Measurements from ENCODE around the gene SRSF10. TPM values are rescaled to one million over a fixed set of nuclear protein-coding genes. Genes with fewer than 3 reads are reported as not detected.

The SRSF10 gene
- total and polyA plus RNA-seq, 2 experiments from 2014 or later, result 196 to 275 TPM

GRCh38 chr1:24021403-24022266 lies 41.5 kb upstream of the SRSF10 start:
- peaks cover 21% of the 10 kb centered on the region for H3K4me1 Mint-ChIP-seq
- 0 out of 2 replicates have a peak, but pooled peaks cover 4% of the 10 kb centered on the region for H3K9me2 ChIP-seq (ENCODE audit: insufficient read depth)
- DNase-seq (ENCODE audit: low spot score) (no peak), ATAC-seq (no peak)
- no peaks in the 10 kb centered on the region for H3K36me3 Mint-ChIP-seq (ENCODE audit: low read depth)
- H3K4me3 ChIP-seq, result no peak overlapping the region
- peaks cover 16% of the 10 kb centered on the region for H3K27me3 Mint-ChIP-seq (ENCODE audit: insufficient read depth, low read depth, poor library complexity)
- H4K20me1 ChIP-seq (replicated peaks; ENCODE audit: insufficient read depth), result no peaks in the 10 kb centered on the region
- peak overlapping the region; percentile 72; the same call in 1 of the 2 replicates for H2AFZ ChIP-seq
- no peak overlapping the region; the same call in 2 of the 3 replicates for H3K4me3 Mint-ChIP-seq
- H3K79me2 ChIP-seq (replicated peaks; ENCODE audit: insufficient read depth), result no peaks in the 10 kb centered on the region
- TF ChIP-seq EZH2 (IDR thresholded peaks at IDR 0.05; ENCODE audit: low read depth, unreplicated experiment) (no peak), REST (IDR thresholded peaks at IDR 0.05; ENCODE audit: unreplicated experiment) (no peak), ETS1 (IDR thresholded peaks at IDR 0.05) (no peak), ZNF114 (CRISPR knock-in tag; IDR thresholded peaks at IDR 0.05) (no peak), NANOG (IDR thresholded peaks at IDR 0.05; ENCODE audit: borderline replicate concordance) (no peak), JUNB (IDR thresholded peaks at IDR 0.05; ENCODE audit: unreplicated experiment) (no peak), ZNF331 (CRISPR knock-in tag; IDR thresholded peaks at IDR 0.05; ENCODE audit: low read depth) (no peak), EZH2phosphoT487 (IDR thresholded peaks at IDR 0.05; ENCODE audit: unreplicated experiment) (no peak), CREB1 (CRISPR knock-in tag; IDR thresholded peaks at IDR 0.05; ENCODE audit: low read depth) (no peak), ZNF462 (CRISPR knock-in tag; IDR thresholded peaks at IDR 0.05) (no peak), POLR2AphosphoS5 (IDR thresholded peaks at IDR 0.05; ENCODE audit: low read depth) (no peak), STAT1 (IDR thresholded peaks at IDR 0.05; ENCODE audit: unreplicated experiment) (no peak), CTCF (conservative IDR thresholded peaks at IDR 0.05; ENCODE audit: low read depth in 2 of 2) (no peak)
- H3K27ac Mint-ChIP-seq, result no peak overlapping the region
- no peak overlapping the region for H3K27ac ChIP-seq (ENCODE audit: low read depth)
- no peak overlapping the region for H3K4me2 ChIP-seq
- peaks cover 16% of the 10 kb centered on the region; the same call in 1 of the 2 replicates for H3K4me1 ChIP-seq (ENCODE audit: insufficient read depth)
- H3K36me3 ChIP-seq (ENCODE audit: insufficient read depth), result no peaks in the 10 kb centered on the region
- H3K27me3 ChIP-seq (ENCODE audit: insufficient read depth), result no peaks in the 10 kb centered on the region
- no peaks in the 10 kb centered on the region for H3K9me3 Mint-ChIP-seq
- H3F3A ChIP-seq (replicated peaks; ENCODE audit: low read depth), result no peaks in the 10 kb centered on the region

Measured in GM23338 (cell line).